Fibroblast of mammary gland (primary cell): ENCODE measurements around the gene CCDC187.

Experiments used
- DNase-seq: peaks from one replicate; pipeline ENCODE4 v3.0.0-alpha.2; 2010; ENCODE audit warnings: low read depth
- H3K4me3 ChIP-seq: 2 replicates; pipeline ENCODE4 v1.5.1; 2011; ENCODE audit warnings: low read depth, mild to moderate bottlenecking, low read length, moderate library complexity; ENCODE audit not compliant: control insufficient read depth
- CTCF ChIP-seq: conservative IDR thresholded peaks from 2 replicates; pipeline ENCODE4 v1.5.1; 2011; ENCODE audit warnings: low read depth, low read length, inconsistent platforms; ENCODE audit not compliant: control insufficient read depth, insufficient read depth

Gene CCDC187

GRCh38 chr9:136297766-136298735 is 5.8 kb downstream of the CCDC187 start:
- no peak for DNase-seq
- no peak for TF ChIP-seq CTCF
- no peak overlapping the region for H3K4me3 ChIP-seq

- H3K4me3 ChIP-seq: no peak overlapping the region
- no peak for TF ChIP-seq CTCF
Observed at GRCh38 chr9:136297016-136297691, 6.7 kb downstream of the CCDC187 start.

GRCh38 chr9:136296434-136297015 is 7.4 kb downstream of the CCDC187 start:
- DNase-seq: no peak
- no peak overlapping the region for H3K4me3 ChIP-seq
- no peak for TF ChIP-seq CTCF

More at GRCh38 chr9:136297016-136297691, 6.7 kb downstream of the CCDC187 start:
- no peak for DNase-seq

DNA sequence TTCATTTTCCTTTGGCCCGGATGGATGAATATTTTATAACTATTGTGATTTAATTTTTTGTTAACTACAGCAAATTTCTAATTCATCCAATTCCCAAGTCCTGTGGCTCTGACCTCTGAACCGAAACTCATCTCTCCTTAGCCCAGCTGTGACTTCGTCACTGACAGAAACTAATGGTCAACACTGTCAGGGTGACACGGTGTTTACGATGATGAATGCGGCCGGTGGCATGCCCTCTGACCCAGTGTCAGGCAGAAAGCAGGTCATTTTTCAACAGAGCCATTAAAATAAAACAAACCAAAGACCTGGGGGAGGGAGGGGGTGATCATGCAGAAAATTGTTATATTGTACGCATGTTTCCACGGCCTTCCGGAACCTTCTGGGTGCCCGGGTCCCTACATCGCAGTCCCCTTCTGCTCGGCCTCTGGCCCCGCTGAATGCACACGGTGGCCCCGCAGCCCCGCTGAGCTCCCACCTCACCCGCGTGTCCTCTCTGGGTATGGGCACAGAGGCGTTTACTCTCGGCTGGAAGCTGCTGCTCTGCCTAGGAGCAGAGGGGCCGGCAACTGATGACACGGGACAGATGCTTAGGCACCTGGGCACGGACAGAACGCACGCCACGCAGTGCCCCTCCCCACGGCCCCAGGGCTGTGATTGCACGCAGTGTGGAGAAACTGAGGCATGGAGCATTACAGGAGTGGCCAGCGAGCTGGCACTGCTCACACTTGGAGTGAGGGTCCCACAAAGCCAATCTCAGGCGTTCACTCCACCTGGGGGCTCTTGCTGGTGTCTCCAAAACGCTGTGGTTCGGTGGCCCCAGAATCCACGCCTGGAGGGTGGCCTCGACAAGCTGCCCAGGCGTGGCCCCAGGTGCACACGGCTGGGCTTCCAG is 8.1 kb downstream of the CCDC187 start:
- H3K4me3 ChIP-seq: no peak overlapping the region
- TF ChIP-seq CTCF: no peak
- DNase-seq: no peak

DNA sequence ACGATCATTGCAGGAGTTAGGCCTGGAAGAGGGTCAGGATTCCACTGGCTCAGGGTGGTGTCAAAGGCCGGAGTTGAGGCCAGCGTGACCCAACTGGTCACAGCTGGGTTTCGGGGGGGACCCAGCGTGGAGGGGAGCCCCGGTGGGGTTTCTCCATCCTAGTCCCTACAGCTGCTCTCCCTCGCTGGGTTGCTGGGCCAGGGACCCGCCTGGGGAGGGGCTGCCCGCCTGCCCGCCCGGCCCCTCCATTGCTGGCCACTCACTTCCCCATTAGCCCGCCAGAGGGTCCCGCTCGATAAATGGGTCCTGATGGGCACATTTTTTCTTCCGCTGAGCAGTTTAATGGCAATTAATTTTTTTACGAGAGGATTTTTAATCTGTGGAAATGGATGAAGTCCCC is 8.8 kb downstream of the CCDC187 start:
- no peak overlapping the region for H3K4me3 ChIP-seq
- no peak for TF ChIP-seq CTCF
- DNase-seq: no peak

DNA sequence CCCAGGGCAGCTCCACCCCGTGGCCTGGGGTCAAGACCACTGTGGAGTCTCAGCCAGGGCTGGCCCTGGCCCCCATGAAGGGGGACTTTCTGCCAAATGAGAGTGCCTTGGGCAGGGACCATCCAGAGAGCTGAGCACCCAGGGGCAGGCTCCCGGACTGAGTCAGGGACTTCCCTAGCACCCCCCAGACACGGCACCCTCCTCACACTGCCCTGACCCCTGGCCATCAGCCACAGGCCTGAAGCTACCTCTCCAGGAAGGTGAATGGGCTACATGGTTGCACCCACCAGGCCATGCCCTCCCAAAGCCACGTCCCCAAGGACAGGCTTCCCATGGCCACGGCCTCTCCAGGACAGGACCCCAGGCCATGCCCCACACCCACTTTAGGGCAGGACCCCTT is 9.5 kb downstream of the CCDC187 start:
- no peak for DNase-seq
- H3K4me3 ChIP-seq: no peak overlapping the region
- no peak for TF ChIP-seq CTCF
